ENCODE data around the gene BTRC. TPM values are rescaled to one million over a fixed set of nuclear protein-coding genes. Genes with fewer than 3 reads are reported as not detected.
"Not testable (repeated sequence)": the region's sequence is repeated elsewhere in the genome, so short reads cannot be mapped to it uniquely, and the experiment has no call there.

Gene BTRC
- total RNA-seq, 2 donors from 2014 or later = 8.8 to 9.9 TPM

DNA sequence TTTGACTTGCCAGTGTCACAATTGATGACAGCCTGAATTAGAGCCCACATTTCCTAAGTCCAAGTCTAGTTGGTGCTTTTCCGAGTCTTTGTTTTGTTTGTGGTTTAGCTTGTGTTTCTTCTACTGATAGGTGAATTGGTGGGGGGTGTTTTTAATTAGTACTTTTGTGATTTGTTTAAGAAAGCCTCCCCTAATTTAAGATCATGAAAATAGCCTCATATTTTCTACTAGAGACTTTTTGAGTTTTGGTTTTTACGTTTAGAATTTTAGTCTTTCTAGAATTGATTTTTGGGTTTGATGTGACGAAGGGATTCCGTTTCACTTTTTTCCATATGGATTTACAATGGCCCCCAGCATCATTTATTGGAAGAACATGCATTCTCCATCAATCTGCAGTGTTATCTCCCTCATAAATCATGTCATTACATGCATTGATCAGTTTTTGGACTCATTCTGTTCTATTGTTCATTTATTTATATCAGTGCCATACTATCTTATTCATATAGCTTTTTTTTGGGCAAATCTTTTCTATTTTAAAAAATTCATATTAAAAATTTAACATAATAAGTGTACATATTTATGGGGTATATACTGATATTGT, 32.8 kb downstream of the BTRC start:
- ATAC-seq = no peak
- H3K27ac ChIP-seq = no peak overlapping the region
- peaks cover 8% of the 10 kb centered on the region for H3K4me1 ChIP-seq
- no peaks in the 10 kb centered on the region for H3K27me3 ChIP-seq
- no peaks in the 10 kb centered on the region for H3K9me3 ChIP-seq
- 80 to 89% methylated on average over 4 of the region's 4 CpGs for WGBS, 2 donors
- no peak overlapping the region for H3K4me3 ChIP-seq
- H3K36me3 ChIP-seq (replicated peaks in 1 of 2; ENCODE audit: insufficient read depth in 1 of 2, low read depth in 2 of 2) = no peaks in the 10 kb centered on the region
- intact Hi-C loops (cut with DNase I) = no loop called here
- no peak for TF ChIP-seq POLR2A (IDR thresholded peaks at IDR 0.05)
- TF ChIP-seq, protein P1, sequence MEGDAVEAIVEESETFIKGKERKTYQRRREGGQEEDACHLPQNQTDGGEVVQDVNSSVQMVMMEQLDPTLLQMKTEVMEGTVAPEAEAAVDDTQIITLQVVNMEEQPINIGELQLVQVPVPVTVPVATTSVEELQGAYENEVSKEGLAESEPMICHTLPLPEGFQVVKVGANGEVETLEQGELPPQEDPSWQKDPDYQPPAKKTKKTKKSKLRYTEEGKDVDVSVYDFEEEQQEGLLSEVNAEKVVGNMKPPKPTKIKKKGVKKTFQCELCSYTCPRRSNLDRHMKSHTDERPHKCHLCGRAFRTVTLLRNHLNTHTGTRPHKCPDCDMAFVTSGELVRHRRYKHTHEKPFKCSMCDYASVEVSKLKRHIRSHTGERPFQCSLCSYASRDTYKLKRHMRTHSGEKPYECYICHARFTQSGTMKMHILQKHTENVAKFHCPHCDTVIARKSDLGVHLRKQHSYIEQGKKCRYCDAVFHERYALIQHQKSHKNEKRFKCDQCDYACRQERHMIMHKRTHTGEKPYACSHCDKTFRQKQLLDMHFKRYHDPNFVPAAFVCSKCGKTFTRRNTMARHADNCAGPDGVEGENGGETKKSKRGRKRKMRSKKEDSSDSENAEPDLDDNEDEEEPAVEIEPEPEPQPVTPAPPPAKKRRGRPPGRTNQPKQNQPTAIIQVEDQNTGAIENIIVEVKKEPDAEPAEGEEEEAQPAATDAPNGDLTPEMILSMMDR (IDR thresholded peaks at IDR 0.05) = no peak
- DNase-seq = no peak

GRCh38 chr10:101388676-101389276, 34.8 kb downstream of the BTRC start:
- DNase-seq (no peak), ATAC-seq (no peak)
- Histone ChIP-seq H3K9me3 (no peaks in the 10 kb centered on the region), H3K36me3 (replicated peaks in 1 of 2; ENCODE audit: insufficient read depth in 1 of 2, low read depth in 2 of 2) (no peaks in the 10 kb centered on the region), H3K4me3 (no peak overlapping the region), H3K27me3 (no peaks in the 10 kb centered on the region), H3K4me1 (peaks cover 8% of the 10 kb centered on the region), H3K27ac (no peak overlapping the region)
- 87 to 96% methylated on average over 2 of the region's 2 CpGs for WGBS, 2 donors
- intact Hi-C loops (cut with DNase I) = no loop called here
- TF ChIP-seq, protein P1 (IDR thresholded peaks at IDR 0.05) = no peak
- TF ChIP-seq POLR2A (IDR thresholded peaks at IDR 0.05) = no peak

GRCh38 chr10:101389532-101389931, 35.6 kb downstream of the BTRC start:
- H3K4me3 ChIP-seq; ATAC-seq; H3K27me3 ChIP-seq; H3K27ac ChIP-seq; H3K9me3 ChIP-seq; H3K4me1 ChIP-seq; DNase-seq; intact Hi-C loops (cut with DNase I); H3K36me3 ChIP-seq (replicated peaks in 1 of 2; ENCODE audit: insufficient read depth in 1 of 2, low read depth in 2 of 2): not testable (repeated sequence)
- WGBS, 2 donors = 100% methylated on average over 1 to 2 of the region's 2 CpGs

- no peak for DNase-seq
- Histone ChIP-seq H3K36me3 (replicated peaks in 1 of 2; ENCODE audit: insufficient read depth in 1 of 2, low read depth in 2 of 2) (no peaks in the 10 kb centered on the region), H3K4me3 (no peak overlapping the region), H3K9me3 (no peaks in the 10 kb centered on the region), H3K27me3 (no peaks in the 10 kb centered on the region), H3K4me1 (peaks cover 8% of the 10 kb centered on the region), H3K27ac (no peak overlapping the region)
- no peak for ATAC-seq
- WGBS, 2 donors = 90 to 92% methylated on average over 10 of the region's 10 CpGs
- TF ChIP-seq, protein P1 (IDR thresholded peaks at IDR 0.05) = no peak
- TF ChIP-seq POLR2A (IDR thresholded peaks at IDR 0.05) = no peak
- intact Hi-C loops (cut with DNase I) = no loop called here
Measured at GRCh38 chr10:101389986-101390531, 36.1 kb downstream of the BTRC start.

DNA sequence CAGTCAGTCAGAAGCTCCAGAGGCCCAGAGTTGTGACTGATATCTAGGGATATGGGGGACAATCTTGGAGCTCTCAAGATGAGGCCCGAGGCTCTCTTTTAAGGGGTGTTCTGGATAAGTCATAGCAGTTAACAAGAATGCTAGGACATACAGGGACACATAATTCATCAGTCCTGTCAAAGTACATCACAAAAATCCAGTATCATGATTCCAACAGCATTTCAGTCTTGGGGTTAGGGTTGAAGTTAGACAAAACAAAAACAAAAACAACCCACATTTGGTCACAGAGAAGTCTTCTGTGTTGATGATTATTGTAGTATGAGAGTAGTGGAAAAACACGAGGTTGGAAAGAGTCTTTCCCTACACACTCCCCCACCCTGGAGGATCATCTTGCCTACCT, 39.4 kb downstream of the BTRC start:
- ATAC-seq (no peak), DNase-seq (no peak)
- no peak for TF ChIP-seq POLR2A (IDR thresholded peaks at IDR 0.05)
- TF ChIP-seq, protein P1 (IDR thresholded peaks at IDR 0.05) = no peak
- Histone ChIP-seq H3K36me3 (replicated peaks in 1 of 2; ENCODE audit: insufficient read depth in 1 of 2, low read depth in 2 of 2) (no peaks in the 10 kb centered on the region), H3K4me3 (no peak overlapping the region), H3K9me3 (no peaks in the 10 kb centered on the region), H3K27me3 (no peaks in the 10 kb centered on the region), H3K4me1 (no peaks in the 10 kb centered on the region), H3K27ac (no peak overlapping the region)
- intact Hi-C loops (cut with DNase I) = no loop called here
- 78 to 79% methylated on average over 2 of the region's 2 CpGs for WGBS, 2 donors

Data from body of pancreas (tissue), 4 donors.